HG02884 (cell line): ENCODE results near the gene PRDX3.
"Not testable (repeated sequence)": the region's sequence is repeated elsewhere in the genome, so short reads cannot be mapped to it uniquely, and the experiment has no call there.

Source experiments
- ATAC-seq: cut with Tn5 transposase; IDR thresholded peaks from one replicate; pipeline ENCODE4 v1.9.1; 2021; ENCODE audit warnings: mild to moderate bottlenecking, moderate library complexity; ENCODE audit not compliant: unreplicated experiment

The PRDX3 gene

GRCh38 chr10:119165171-119166117, 13.2 kb downstream of the PRDX3 start, which contains the start of gene SFXN4:
Gene SFXN4, minus strand, starts transcription at chr10:119165714. Its CDS starts 67 bp downstream, at chr10:119165647.
- peak; percentile 88 for ATAC-seq

- ATAC-seq = no peak
These were observed 16.0 kb downstream of the PRDX3 start for GRCh38 chr10:119162452-119163092.

GRCh38 chr10:119161680-119162451, 16.7 kb downstream of the PRDX3 start:
- no peak for ATAC-seq

GRCh38 chr10:119159332-119159731, 19.3 kb downstream of the PRDX3 start:
- ATAC-seq = no peak

- no peak for ATAC-seq
These were observed 25.0 kb downstream of the PRDX3 start for GRCh38 chr10:119153661-119154060.

- ATAC-seq = no peak
These were observed 25.6 kb downstream of the PRDX3 start for GRCh38 chr10:119153041-119153440.

GRCh38 chr10:119151601-119152000, 27.0 kb downstream of the PRDX3 start:
- not testable (repeated sequence) for ATAC-seq

GRCh38 chr10:119149729-119150128, 28.9 kb downstream of the PRDX3 start:
- ATAC-seq = no peak

- ATAC-seq = no peak
These were observed 29.5 kb downstream of the PRDX3 start for GRCh38 chr10:119149157-119149556.

- ATAC-seq = no peak
These were observed 35.0 kb downstream of the PRDX3 start for GRCh38 chr10:119143657-119144056.

- no peak for ATAC-seq
These were observed 37.9 kb downstream of the PRDX3 start for GRCh38 chr10:119140603-119141245.

- ATAC-seq = no peak
These were observed 39.0 kb downstream of the PRDX3 start for GRCh38 chr10:119139464-119140067.

- ATAC-seq = no peak
These were observed 40.0 kb downstream of the PRDX3 start for GRCh38 chr10:119138346-119139306.

- ATAC-seq = not testable (repeated sequence)
These were observed 40.7 kb downstream of the PRDX3 start for GRCh38 chr10:119137878-119138277.

GRCh38 chr10:119136084-119136483, 42.5 kb downstream of the PRDX3 start:
- no peak for ATAC-seq

GRCh38 chr10:119135513-119135881, 43.1 kb downstream of the PRDX3 start:
- no peak for ATAC-seq

- no peak for ATAC-seq
These were observed 44.7 kb downstream of the PRDX3 start for GRCh38 chr10:119133949-119134348.

GRCh38 chr10:119132521-119133345, 45.9 kb downstream of the PRDX3 start:
- no peak for ATAC-seq
